Stimulated activated CD4-positive, alpha-beta T cell treated with anti-CD3 and anti-CD28 coated beads, Interleukin-1b, Interleukin-23, amount 100 ng/mL, for 48 hours (primary cell): Measurements from ENCODE around the gene WDFY2.
A peak's percentile ranks its signal among the peaks of the same experiment; 100 is the strongest.
"Not testable (repeated sequence)": the region's sequence is repeated elsewhere in the genome, so short reads cannot be mapped to it uniquely, and the experiment has no call there.

Experiments used
- DNase-seq: peaks from one replicate; pipeline ENCODE4 v3.0.0-alpha.2; 2020

WDFY2 gene, protein sequence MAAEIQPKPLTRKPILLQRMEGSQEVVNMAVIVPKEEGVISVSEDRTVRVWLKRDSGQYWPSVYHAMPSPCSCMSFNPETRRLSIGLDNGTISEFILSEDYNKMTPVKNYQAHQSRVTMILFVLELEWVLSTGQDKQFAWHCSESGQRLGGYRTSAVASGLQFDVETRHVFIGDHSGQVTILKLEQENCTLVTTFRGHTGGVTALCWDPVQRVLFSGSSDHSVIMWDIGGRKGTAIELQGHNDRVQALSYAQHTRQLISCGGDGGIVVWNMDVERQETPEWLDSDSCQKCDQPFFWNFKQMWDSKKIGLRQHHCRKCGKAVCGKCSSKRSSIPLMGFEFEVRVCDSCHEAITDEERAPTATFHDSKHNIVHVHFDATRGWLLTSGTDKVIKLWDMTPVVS

DNA sequence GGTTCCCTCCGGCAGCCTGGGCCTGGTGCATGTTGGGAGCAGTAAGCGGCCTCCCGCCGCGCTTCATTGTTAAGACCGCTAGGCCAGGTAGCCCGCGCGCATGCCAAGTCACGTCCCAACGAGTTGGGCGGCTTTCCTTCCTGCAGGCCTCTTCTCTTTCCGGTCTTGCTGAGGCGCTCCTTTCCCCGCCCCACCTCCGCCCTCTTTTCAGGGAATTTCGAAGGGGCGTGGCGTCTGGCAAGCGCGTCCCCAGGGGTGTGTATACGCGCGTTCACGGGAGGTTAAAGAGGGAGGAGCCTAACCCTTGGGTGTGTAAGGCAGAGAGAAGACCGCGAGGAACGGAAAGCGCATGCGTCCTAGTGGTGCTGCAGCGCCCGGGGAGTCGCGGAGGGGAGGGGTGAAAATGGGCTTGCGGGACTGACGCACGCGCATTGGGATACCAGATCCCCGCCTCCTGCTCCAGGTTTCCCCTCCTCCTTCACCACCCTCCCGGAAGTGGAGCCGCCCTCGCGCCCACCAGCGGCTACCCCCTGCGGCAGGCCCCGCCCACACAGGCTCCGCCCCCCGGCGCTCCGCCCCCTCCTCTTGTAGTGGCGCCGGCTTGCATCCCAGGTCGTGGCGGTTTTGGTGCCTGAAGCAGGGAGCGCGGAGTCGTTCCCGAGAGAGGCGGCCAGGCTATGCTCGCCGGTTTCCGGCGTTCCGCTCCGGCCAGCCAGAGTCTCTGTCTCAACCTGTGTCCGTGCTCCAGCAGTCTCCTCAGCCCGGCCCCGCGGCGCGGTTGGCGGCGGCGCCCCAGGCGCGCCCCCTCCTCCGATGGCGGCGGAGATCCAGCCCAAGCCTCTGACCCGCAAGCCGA is at the start of gene WDFY2:
WDFY2 (plus strand) TSS at position 588 of the 856 bp plus-strand sequence; CDS start at position 814, 226 bp downstream.
- peak; percentile 99 for DNase-seq

DNA sequence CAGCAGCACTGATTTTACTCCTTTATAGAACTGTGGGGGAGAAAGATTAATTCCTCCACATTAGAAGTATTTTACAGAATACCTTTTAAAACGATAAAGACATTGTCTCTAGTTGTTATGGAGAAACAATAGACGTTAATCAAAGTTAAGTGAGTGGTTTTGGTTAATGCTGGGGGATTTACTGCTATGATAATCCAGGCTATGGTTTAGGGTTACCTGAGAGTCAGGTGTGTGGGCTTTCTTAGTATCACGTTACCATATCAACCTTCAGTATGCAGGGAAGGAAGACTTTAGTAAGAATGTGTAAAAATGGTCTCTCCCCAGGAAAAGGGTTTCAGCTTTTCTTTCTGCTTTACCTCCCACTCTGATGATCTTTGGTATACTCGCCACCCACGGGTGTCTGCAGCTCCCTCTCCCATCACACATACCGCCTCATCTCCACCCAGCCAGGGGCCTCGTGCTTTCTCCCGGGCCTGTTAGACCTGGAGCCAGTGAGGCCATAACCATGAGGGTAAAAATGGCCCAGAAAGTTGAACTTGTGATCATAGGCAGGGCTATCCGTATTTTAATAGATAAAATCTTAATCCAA is 45.6 kb upstream of the WDFY2 start:
- no peak for DNase-seq

- no peak for DNase-seq
These were observed 44.4 kb upstream of the WDFY2 start for GRCh38 chr13:51539887-51540286.

- DNase-seq, result no peak
These were observed 43.2 kb upstream of the WDFY2 start for GRCh38 chr13:51541037-51541436.

DNA sequence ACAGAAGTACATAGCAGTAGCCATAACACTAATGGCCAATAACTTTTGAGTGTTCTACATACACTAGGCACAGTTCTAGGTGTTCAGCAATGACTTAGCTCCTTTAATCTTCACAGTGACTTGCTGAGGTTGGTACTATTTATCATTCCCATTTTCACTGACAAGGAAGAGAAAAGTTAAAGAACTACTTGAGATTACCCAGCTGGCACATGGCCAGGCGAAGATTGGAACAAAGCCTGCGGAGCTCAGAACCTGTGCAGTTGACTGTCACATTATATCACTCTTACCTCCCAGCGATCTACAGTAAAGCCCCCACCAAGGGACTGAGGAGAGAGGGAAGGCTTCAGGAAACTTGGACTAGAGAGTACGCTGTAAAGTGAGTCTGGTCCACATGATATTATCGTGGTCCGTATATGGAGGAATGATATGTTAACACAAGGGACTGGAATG is 42.4 kb upstream of the WDFY2 start:
- DNase-seq, result no peak

- DNase-seq, result no peak
These were observed 41.7 kb upstream of the WDFY2 start for GRCh38 chr13:51542346-51543242.

DNA sequence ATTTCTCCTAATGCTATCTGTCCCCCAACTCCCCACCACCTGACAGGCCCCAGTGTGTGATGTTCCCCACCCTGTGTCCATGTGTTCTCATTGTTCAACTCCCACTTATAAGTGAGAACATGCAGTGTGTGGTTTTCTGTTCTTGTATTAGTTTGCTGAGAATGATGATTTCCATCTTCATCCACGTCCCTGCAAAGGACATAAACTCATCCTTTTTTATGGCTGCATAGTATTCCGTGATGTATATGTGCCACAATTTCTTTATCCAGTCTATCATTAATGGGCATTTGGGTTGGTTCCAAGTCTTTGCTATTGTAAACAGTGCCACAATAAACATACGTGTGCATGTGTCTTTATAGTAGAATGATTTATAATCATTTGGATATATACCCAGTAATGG is 38.8 kb upstream of the WDFY2 start:
- not testable (repeated sequence) for DNase-seq

- DNase-seq, result no peak
These were observed 36.7 kb upstream of the WDFY2 start for GRCh38 chr13:51547425-51548176.

- no peak for DNase-seq
These were observed 35.2 kb upstream of the WDFY2 start for GRCh38 chr13:51549050-51549449.

DNA sequence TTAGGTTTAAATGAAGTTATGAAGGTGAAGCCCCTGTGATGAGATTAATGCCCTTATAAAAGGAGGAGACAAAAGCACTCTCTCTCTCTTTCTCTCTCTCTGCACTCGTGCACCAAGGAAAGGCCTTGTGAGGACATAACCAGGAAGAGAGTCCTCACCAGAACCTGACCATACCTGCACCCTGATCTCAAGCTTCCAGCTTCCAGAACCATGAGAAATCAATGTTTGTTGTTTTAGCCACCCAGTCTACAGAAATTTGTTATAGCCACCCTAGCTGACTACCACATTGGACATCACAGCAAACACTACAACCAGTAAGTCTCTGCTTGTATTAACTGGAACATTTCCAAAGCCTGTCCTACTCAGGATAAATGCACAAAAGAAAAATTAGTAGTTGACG is 34.7 kb upstream of the WDFY2 start:
- DNase-seq, result no peak

DNA sequence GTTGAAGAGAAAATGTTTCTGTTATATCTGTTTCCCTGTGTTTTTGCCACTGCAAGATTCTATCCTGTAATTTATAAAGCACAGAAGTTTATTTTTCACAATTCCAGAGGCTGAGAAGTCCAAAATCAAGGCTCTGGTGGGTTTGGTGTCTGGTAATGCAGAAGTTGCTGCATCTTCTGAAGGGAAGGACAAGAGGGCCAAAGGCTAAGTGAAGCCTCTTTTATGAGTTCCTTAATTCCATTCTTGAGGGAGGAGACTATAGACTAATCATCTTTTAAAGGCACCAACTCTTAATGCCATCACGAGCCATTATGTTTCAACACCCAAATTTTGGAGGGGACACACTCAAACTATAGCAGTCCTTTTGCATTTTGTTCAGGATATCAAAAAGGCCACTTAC is 34.1 kb upstream of the WDFY2 start:
- DNase-seq, result no peak

DNA sequence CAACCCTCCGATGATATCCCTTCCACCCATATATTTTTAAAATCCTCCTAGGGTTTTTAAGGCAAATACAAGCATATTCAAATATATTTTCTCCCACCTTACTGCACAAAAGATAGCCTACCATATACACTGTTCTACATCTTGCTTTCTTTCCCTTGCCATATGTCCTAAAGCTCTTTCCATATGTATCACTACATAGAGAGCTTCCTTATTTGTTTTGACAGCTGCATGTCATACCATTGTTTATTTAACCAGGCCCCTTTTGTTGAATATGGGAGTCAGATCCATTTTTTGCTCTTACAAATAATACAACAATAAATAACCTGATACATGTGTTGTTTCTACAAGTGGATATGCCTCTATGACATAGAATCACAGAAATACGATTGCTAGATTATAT is 32.8 kb upstream of the WDFY2 start:
- DNase-seq, result no peak

- no peak for DNase-seq
These were observed 32.2 kb upstream of the WDFY2 start for GRCh38 chr13:51552027-51552426.

GRCh38 chr13:51553531-51553930 is 30.7 kb upstream of the WDFY2 start:
- DNase-seq, result no peak

DNA sequence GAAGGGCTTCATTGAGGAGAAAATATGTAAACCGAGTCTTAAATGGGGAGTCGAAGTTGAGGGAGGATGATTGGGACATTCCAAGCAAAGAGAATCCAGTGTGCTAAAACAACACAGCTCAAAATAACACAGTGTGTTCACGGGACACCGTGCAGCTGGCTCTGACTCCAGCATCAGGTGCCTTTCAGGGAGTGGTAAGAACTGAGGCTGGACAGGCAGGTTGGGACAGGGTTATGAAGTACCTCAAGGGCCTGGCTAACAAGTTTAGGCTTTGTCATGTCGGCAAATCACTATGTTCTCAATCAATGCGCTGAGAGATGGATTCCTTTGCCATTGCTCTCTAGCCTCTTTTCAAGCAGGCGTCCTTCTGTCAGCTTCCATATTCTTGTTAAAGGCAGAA is 27.5 kb upstream of the WDFY2 start:
- no peak for DNase-seq

GRCh38 chr13:51557438-51557837 is 26.8 kb upstream of the WDFY2 start:
- no peak for DNase-seq

DNA sequence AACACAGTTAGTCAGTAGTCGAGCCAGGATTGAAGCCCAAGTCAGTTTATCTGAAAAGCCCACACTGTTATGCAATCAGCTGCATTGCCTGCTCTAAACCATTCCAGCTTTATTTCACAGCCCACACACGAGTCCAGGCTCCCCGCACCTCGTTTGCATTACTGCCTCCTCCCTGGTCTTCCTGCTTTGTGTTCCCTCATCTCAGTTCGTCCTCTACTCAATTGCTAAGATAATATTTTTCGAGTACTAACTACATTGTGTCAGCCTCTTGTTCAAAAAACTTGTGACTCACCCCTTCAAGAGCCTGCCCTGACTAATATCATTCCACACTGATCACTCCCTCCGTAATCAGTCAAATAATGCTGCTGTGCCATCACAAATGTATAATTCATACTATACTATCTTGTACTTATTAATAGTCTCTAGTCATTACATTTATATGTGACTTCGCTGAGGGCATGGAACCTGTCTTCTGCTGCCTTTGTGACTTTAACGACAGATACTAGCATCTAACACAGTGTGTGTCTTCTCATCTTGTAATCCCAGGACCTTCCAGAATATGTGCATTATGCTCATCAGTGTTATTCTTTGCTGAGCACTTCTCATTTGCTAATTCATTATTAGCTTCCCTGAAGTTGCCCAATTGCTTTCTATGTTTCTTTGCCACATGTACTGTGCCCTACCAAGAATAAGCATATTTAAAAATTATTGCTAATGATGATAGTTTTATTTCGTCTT is 26.2 kb upstream of the WDFY2 start:
- DNase-seq, result no peak

DNA sequence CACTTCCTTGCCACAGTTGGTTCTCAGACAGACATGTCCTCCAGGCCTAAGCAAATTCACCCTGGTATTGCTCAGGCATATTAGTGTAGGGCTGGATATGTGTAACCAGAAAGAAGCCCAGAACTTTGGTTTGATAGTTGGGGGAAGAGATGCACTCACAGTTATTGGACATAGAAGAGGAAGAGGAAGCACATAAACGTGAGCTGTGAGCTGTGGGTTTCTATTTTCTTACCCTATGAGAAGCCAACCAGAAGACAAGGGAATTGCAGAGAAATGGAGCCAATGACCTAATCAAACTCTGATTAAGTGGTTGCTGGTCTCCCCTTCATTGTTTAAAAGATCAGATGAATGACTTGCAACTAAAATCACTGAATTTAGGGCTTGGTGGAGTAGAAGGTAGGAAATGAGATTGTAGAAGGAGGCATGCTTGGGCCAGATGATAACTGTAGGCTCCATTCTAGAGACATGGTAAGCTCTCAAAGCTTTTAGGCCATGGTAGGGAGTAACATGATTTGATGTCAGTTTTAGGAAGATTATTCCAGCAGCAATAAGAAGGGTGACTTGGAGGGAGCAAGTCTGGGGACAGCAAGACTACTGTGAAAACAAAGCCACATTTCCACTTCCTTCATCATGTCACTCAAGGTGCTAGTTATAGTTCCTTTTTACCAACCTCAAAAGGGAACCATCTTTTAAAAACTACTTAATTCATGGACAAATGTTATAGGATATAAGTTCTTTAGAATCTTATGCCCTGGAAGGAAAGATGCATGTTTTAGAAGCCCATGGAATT is 24.1 kb upstream of the WDFY2 start:
- no peak for DNase-seq

- no peak for DNase-seq
These were observed 22.1 kb upstream of the WDFY2 start for GRCh38 chr13:51562011-51562671.

GRCh38 chr13:51564252-51564651 is 20.0 kb upstream of the WDFY2 start:
- no peak for DNase-seq
